ENCODE results near the gene SYNPO2L.

SYNPO2L gene

GRCh38 chr10:73649876-73650536, 5.8 kb downstream of the SYNPO2L start:
- no peak for DNase-seq (ENCODE audit: insufficient read length, low spot score)
- no peak for FAIRE-seq

GRCh38 chr10:73648975-73649829, 6.6 kb downstream of the SYNPO2L start:
- no peak for FAIRE-seq

GRCh38 chr10:73647875-73648651, 7.8 kb downstream of the SYNPO2L start:
- no peak for FAIRE-seq
- no peak for DNase-seq (ENCODE audit: insufficient read length, low spot score)

More at GRCh38 chr10:73648975-73649829, 6.6 kb downstream of the SYNPO2L start:
- no peak for DNase-seq (ENCODE audit: insufficient read length, low spot score)

- DNase-seq (ENCODE audit: insufficient read length, low spot score), result no peak
- FAIRE-seq, result no peak
These were observed 8.5 kb downstream of the SYNPO2L start for GRCh38 chr10:73647211-73647874.

- FAIRE-seq, result no peak
- DNase-seq (ENCODE audit: insufficient read length, low spot score), result no peak
These were observed 9.2 kb downstream of the SYNPO2L start for GRCh38 chr10:73646598-73647041.

- DNase-seq (ENCODE audit: insufficient read length, low spot score) (no peak), FAIRE-seq (peak; percentile 40)
These were observed 10.6 kb downstream of the SYNPO2L start for GRCh38 chr10:73645251-73645650.

GRCh38 chr10:73644767-73645166, 11.1 kb downstream of the SYNPO2L start:
- DNase-seq (ENCODE audit: insufficient read length, low spot score), result no peak
- FAIRE-seq, result no peak

GRCh38 chr10:73644015-73644743, 11.7 kb downstream of the SYNPO2L start:
- FAIRE-seq (peak; percentile 91), DNase-seq (ENCODE audit: insufficient read length, low spot score) (peak; percentile 69)

- no peak for FAIRE-seq
These were observed 12.5 kb downstream of the SYNPO2L start for GRCh38 chr10:73643362-73643761.

GRCh38 chr10:73641328-73642060, 14.3 kb downstream of the SYNPO2L start, which contains the start of gene MYOZ1:
Gene MYOZ1 (minus strand): TSS chr10:73641474. CDS start chr10:73640017, 1,457 bp downstream.
- FAIRE-seq, result no peak

More at GRCh38 chr10:73643362-73643761, 12.5 kb downstream of the SYNPO2L start:
- no peak for DNase-seq (ENCODE audit: insufficient read length, low spot score)

GRCh38 chr10:73639286-73639685, 16.5 kb downstream of the SYNPO2L start:
- no peak for FAIRE-seq
- DNase-seq (ENCODE audit: insufficient read length, low spot score), result no peak

More at GRCh38 chr10:73641328-73642060, 14.3 kb downstream of the SYNPO2L start, which contains the start of gene MYOZ1:
- no peak for DNase-seq (ENCODE audit: insufficient read length, low spot score)

GRCh38 chr10:73635781-73636180, 20.0 kb downstream of the SYNPO2L start:
- FAIRE-seq (no peak), DNase-seq (ENCODE audit: insufficient read length, low spot score) (no peak)

GRCh38 chr10:73634421-73634820, 21.4 kb downstream of the SYNPO2L start:
- FAIRE-seq (no peak), DNase-seq (ENCODE audit: insufficient read length, low spot score) (no peak)

- FAIRE-seq, result no peak
- DNase-seq (ENCODE audit: insufficient read length, low spot score), result no peak
These were observed 26.7 kb downstream of the SYNPO2L start for GRCh38 chr10:73629165-73629564.

- DNase-seq (ENCODE audit: insufficient read length, low spot score) (no peak), FAIRE-seq (no peak)
These were observed 27.4 kb downstream of the SYNPO2L start for GRCh38 chr10:73628405-73628804.

GRCh38 chr10:73627300-73627699, 28.5 kb downstream of the SYNPO2L start:
- no peak for FAIRE-seq
- DNase-seq (ENCODE audit: insufficient read length, low spot score), result no peak

GRCh38 chr10:73625884-73626752, 29.7 kb downstream of the SYNPO2L start:
- DNase-seq (ENCODE audit: insufficient read length, low spot score), result peak; percentile 94
- FAIRE-seq, result peak; percentile 99
